SH-SY5Y (cell line): Measurements from ENCODE around the gene ZNF346.

Source experiments
- GATA2 ChIP-seq: IDR thresholded peaks from 2 replicates; pipeline ENCODE4 v1.6.1; 2011; ENCODE audit warnings: mild to moderate bottlenecking, low read depth, low read length
- GATA3 ChIP-seq: IDR thresholded peaks from 2 replicates; pipeline ENCODE4 v1.6.1; 2011; ENCODE audit warnings: low read depth, mild to moderate bottlenecking, low read length, moderate library complexity

- TF ChIP-seq GATA2 (no peak), GATA3 (no peak)
Observed at GRCh38 chr5:177071666-177072385, 49.3 kb downstream of the ZNF346 start.
